DMS114 treated with DMSO at 0.1 percent for 48 hours (cell line): ENCODE measurements around the gene ALPG.
"Not testable (repeated sequence)": the region's sequence is repeated elsewhere in the genome, so short reads cannot be mapped to it uniquely, and the experiment has no call there.

ENCODE experiments used
- DNase-seq: peaks from one replicate; lab custom pipeline; 2025; ENCODE audit not compliant: unreplicated experiment; lab: John Stamatoyannopoulos, UW

The ALPG gene

DNA sequence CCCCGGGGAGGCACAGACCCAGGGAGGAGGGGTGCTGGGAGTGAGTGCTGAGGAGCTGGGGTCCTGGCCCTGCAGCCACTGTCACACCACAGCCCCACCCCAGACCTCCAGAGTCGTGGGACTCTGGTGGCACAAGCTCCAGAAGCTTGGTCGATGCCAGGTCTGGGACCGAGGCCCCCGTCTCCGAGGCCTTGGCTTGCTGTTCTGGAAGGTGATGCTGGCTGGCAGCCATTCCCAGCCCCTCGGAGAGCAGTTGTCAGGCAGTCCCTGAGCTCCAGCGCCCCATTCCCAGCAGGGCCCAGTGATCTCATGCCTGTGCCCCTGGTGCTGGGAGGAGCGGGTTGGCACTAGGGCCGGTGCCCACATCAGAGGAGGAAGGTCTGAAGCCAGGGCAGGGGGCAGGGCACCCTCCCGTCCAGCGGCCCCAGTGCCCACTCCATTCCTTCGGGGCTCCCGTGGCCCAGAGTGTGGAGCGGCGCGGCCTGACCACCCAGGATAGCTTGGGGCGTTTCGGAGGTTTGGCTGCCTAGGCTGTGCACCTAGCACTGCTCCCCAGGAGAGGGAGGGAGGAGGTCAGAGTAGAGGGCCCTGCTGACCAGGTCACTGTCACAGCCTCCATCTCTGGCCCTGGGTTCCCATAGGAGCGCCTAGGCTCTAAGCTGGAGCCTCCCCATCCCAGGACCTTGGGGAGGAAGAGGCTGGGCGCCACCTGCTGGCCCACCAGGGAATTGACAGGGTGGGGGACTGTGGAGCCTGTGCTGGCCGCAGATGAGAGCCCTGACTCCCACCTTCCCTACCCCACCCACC, 32.5 kb downstream of the ALPG start:
- no peak for DNase-seq

- DNase-seq = no peak
Observed at GRCh38 chr2:232439758-232440135, 33.1 kb downstream of the ALPG start.

- DNase-seq = peak; percentile 47
Observed at GRCh38 chr2:232440220-232441018, 33.8 kb downstream of the ALPG start.

DNA sequence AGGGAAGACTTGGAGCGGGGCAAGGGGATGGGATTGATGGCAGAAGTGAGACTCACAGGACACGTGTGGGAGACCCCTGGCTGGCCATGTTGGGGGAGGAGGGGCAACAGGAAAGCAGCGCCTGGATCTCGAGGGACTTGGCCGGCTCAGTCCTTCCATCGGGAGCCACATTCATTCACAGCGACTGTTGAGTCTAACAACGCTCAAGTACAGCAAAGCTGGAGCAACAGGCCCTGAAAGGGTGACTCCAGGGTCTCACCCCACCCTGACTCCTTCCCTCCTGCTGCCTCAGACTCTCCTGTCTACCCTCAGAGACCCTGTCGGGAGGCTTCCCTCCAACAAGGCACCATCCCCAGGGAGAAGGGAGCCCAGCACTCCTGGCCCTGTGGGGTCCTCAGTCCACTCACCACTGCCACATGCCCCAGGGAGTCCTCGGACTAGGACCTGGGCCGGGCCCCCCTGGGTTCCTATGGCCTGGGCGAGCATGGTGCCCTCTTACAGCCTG, 34.6 kb downstream of the ALPG start:
- no peak for DNase-seq

DNA sequence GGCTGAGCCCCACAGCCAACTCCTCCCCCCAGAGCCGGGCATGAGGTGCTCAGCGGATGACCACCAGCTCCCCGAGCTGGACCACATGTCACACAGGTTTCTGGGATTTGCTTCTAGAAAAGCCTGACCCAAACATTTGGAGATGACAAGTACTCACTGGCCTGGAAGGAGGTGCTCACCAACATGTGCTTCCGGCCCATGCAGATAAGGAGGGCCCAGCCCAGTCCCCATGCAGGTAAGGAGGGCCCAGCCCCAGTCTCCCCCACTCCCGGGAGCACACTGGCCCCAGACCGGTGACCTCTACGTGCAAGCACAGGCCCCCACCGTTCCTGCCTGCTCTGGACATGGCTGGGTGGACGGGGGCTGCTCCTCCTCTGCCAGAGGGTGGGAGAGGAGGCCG, 35.3 kb downstream of the ALPG start:
- not testable (repeated sequence) for DNase-seq

- not testable (repeated sequence) for DNase-seq
Observed at GRCh38 chr2:232442431-232442830, 35.8 kb downstream of the ALPG start.

- not testable (repeated sequence) for DNase-seq
Observed at GRCh38 chr2:232443047-232443446, 36.4 kb downstream of the ALPG start.

DNA sequence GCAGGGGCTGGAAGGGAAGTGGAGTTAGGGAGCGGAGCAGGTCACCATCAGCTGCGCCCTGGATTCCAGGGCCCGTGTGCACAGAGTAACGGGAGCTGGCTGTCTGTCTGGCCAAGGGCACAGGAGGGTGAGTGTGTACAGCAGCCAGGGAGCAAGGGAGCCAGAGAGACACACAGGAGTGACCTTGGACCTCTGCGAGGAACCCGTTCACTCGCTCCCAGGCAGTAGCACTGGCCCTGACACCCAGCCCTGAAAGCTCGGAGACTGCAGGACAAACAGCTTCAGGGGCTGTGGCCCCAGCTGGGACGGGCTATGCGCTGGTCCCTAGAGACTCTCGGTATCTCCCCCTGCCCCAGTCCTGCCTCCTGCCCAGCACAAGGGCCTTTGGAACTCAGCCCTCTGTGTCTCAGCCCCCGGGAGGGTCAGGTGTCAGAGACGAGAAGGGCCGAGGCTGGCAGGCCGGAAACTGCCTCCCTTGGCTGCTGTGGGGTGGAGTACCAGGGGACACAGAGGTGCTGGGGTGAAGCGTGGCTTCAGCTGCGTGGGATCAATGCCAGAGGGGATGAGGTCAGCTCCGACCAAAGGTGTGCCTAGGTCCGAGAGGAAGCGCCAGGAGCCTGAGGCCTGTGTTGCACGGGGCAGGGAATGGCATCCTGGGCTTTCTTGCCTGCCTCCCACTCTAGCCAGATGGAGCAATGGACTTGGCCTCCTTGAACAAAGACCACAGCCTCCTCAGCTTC, 37.2 kb downstream of the ALPG start:
- not testable (repeated sequence) for DNase-seq

DNA sequence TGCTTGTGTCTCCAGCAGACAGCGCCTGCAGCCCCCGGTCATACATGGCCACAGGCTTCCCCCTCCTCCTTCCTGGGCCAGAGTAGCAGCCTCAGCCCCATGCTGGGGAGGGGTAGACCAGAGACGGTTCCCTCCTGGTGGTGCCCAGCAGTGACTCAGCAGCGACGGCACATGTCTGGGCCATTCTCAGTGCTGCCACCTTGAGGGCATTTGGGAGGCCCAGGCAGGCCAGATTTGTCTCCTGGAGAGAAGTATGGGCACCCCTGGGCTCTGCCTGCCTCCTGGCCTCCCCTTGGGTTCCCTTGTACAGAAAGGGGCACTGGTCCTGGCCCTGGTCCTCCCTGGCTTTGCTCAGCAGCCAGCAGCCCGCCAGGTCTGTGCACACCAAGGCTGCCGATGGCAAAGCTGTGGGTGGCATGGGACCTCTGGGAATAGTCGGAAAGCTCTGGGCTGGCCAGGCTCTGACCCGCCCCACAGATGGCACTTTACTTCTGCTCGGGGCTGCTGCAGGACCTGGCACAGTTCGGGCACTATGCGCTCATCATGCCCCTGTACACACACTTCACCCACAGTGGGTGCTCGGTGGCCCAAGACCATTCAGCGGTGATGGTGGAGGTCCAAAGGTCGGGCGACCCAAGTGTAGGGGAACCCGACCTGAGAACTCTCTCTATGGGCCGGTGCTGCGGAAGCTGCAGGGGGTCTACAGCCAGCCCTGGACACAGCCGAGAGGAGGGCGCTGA, 37.9 kb downstream of the ALPG start:
- no peak for DNase-seq

DNA sequence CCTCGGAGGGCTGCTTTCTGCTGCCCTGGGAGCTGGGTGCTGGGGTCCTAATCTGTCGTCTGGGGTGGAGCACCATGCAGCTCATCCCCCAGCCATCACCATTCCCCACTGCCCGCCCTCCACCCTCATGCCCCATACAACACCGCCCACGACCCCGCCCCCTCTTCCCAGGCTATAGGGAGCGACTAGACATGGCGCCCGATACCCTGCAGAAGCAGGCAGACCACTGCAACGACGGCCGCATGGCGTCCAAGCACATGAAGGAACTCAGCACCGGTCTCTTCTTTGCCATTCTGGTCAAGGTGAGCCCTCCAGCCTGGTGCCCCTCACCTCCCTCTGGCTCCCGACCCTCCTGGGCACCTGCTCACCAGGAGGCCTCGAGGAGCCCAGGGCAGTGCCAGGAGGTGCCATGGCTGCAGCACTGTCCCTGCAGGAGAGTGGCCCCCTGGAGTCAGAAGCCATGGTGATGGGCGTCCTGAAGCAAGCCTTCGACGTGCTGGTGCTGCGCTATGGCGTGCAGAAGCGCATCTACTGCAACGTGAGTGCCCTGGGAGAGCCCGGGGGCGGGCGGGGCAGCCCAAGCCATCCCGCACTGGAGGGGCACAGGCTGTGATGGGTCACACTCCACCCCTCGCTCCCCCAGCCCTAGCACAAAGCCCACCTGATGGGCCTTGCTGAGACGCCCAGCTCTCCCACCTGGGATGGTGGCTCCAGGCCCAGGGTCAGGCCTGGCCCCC, 38.7 kb downstream of the ALPG start:
- not testable (repeated sequence) for DNase-seq

- not testable (repeated sequence) for DNase-seq
Observed at GRCh38 chr2:232446266-232446777, 39.7 kb downstream of the ALPG start.

DNA sequence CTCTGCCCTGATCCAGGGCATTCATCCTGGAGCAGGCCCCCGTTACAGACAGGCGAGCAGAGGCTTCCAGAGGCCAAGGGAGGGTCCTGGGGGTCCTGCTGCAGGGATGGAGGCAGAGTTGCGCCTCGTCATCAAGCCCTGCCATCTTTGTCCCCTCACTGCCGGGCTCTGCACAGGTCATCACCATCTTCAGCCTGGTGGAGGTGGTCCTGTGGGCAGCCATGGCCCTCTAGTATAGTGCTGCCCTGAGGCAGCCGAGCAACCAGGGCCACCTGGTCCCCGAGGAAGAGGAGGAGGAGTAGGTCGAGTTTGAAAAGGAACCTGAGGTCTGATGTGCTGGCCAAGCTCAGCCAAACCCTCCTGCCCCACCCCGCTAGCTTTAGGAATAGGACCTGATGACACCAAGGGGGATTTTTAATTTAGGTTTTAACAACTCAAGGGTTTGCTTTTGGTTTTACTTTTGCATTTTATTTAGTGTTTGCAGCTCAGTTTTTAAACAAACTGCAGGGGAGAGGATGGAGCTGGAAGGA, 40.5 kb downstream of the ALPG start:
- DNase-seq = no peak

DNA sequence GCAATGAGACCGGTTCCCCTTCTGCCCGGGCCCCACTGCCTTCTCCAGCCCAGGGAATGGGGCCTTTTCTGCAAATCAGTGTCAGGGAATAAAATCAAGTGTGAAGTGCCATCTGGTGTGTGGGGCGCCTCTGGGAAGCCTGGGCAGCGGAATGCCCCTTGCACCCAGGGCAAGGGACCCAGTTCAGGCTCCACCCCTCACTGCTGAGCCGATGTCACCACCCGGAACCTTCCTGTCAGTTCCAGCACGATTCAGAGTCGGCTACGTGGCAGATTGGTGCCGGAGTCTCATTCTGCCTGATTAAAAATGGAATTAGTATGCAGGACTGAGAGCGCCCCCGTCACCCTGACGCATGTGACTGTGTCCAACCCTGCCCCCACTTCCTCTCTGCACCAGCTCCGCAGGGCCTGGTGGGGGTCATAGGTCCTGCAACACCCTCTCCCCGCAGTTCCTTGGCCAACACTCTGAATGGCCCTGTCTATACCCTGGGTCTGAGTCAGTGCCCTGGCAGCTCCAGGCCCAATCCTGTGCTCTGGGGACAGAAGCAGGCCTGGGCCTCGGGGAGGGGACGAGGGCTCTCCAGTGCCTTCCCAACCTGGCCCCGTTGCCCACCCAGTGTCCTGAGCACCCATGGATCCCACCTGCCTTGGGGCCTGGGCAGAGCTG, 41.1 kb downstream of the ALPG start:
- no peak for DNase-seq

DNA sequence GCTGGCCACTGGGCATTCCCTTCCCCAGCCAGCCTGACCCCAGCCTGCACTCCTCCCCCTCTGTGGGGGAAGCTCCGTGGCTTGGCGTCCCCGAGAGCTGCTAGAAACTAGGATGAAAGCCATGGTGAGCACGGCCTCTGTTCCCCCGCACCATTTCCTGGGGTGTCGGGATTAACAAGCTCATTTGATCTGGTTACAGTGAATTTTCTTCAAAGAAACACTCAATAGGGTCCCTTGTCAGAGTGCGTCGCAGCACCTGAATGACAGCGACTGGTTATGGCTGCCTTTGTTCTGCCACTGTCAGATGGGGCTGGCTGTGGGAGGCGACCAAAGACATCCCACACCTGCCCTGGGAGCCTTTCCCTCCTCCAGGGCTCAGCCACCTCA, 41.7 kb downstream of the ALPG start:
- DNase-seq = no peak

DNA sequence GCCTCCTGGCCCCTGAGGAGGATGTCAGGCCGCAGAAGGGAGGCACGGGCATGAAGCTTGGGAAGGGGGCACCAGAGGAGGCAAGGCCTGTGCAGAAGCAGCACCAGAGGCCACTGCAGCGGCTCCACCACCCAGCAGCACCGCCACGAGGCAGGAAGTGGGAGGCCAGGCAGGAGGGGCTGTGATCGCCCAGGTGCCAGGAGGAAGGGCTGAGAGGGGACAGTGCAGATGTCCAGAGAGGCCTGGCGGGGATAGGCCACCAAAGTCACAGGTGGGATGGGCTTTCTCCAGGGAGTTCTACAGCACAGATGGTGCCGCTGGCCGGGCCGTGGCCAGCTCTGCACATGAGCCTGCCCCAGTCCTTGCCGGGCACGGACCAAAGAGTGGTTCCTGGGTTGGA, 43.3 kb downstream of the ALPG start:
- DNase-seq = no peak

DNA sequence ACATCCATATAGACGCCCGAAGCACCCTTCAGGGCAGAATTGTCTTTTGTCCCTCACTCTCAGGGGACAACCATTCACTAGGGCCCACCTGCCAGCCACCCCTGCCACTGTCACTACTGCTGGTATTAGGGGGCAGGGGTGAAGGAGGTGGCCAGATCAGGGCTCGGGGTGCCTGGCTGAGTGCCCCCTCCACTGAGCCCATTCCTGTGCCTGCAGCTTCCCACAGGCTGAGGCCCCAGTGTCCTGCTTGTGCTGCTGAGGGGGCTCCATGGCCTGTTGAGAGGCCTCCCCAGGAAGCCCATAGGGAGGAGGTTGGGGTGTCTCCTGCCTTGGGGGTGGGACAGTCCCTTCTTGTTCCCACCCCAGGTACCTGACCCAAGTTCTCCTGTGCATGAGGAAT, 45.0 kb downstream of the ALPG start:
- not testable (repeated sequence) for DNase-seq

GRCh38 chr2:232454630-232455029, 48.0 kb downstream of the ALPG start:
- no peak for DNase-seq

- no peak for DNase-seq
Observed at GRCh38 chr2:232455426-232456255, 49.0 kb downstream of the ALPG start, which contains the start of gene ALPI. TSS of gene ALPI (plus strand) at chr2:232456153. CDS start at chr2:232456200, 47 bp downstream.
